IPS-NIHi7 (cell line): ENCODE measurements around the gene LINC00305.
A peak's percentile ranks its signal among the peaks of the same experiment; 100 is the strongest.

ENCODE experiments used
- DNase-seq: peaks from one replicate; pipeline ENCODE4 v3.0.0; 2012; ENCODE audit warnings: mixed read lengths; ENCODE audit errors: extremely low spot score

LINC00305 gene

DNA sequence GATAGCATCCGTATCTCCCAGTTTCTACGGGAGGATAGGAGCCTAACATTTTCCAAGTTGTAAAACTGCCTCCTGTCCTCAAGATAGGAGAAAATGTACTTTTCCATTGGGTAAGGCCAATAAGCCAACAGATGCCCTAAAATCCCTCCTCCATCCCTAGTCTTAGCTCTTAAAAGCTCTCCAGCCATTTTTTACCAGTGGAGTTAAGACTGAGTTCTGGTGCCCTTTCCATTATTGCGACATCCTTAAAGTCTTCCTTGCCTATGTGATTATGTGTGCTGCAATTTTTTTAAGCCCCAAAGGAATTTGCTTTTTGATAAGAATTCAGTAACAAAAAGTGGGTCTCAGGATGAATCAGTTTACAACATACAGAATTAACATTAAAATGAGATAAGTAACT lies 33.0 kb downstream of the LINC00305 start:
- no peak for DNase-seq

GRCh38 chr18:64111950-64112349 lies 36.9 kb downstream of the LINC00305 start:
- no peak for DNase-seq

DNA sequence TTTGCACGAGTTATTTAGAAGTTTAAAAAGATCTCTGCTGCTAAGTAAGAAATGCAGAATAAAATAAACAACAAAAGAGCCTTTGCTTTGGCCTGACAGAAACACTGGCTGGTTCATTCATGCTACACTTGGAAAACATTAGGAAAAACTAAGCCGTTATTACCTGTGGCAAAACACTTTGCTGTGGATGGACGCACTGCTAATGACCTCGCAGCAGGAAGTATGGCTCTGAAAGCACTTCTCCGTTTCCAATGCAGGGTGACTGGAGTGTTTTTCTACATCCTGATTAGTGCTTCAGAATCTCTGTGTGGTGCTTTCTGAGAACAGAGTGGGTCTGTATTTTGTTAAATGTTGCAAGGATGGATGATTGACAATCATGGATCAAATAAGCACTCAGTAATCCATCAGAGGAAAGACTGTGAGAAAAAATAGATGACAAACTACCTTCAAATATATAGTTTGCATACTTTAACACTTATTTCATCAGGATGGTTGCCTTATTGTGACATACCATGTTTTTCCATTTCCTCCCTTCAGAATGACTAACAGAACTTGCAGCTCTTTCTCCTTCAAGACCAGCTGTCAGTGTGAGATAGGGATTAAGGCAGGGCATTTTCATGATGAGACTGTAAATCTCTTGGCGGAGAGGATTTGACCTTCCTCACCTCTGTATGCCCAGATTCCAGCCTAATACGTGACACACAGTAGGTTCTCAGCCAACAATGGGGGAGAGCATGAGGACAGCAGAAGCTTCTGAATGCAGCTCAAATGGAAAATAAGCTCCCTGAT lies 38.0 kb downstream of the LINC00305 start:
- DNase-seq, result no peak

DNA sequence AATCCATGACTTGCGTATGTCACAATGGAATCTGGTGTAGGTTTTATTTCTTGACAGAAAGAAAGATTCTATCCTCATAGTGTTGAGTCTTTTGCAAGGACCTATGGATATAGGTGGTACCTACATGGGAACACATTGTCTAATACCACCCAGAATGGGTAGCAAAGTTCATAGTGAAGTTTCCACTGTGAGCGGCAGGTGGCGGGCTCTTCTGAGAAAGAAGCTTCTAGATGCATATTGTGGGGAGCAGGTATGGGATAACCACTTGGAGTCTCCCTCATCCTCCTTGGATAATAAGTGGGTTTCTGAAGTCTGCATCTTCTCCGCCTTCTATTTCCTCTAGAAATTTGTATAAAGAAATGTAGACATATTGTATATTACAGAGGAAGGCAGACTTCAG lies 44.9 kb downstream of the LINC00305 start:
- peak; percentile 25 for DNase-seq

DNA sequence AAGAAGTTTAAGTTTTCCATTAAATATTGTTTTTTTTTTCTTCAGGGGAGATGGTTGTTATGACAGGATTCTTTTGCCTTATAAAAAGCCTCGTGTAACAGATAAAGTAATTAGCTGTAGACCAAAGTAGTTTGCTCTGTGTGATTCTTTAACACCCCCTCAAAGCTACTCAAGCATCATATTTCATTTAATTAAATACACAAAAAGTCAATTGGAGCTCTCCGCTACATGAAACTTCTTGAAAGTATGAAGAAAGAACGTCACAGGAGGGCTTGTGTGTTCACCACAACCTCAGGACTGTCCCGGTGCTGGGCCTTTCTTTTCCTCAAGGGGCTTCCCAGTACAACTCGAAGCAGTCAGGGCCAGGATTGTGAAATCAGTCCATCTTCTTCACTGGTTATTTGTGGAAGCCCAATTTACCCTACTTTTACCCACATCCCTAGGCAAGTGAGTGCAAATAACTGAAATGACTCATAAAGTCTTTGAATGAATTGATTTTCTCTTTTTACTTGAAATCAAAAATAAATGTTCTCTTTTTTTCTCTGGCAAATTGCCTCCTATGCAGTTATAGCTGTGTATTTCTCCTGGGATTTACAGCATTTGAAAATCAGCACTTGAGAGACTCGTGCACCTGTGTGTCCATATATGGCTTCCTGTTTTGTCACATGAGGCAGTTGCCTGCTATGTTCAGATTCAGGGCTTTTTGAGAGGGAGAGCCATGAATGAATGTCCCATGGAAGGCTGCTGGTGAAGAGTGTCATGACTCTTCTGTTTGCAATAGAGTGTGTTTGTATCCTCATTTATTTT lies 48.6 kb downstream of the LINC00305 start:
- DNase-seq, result no peak

DNA sequence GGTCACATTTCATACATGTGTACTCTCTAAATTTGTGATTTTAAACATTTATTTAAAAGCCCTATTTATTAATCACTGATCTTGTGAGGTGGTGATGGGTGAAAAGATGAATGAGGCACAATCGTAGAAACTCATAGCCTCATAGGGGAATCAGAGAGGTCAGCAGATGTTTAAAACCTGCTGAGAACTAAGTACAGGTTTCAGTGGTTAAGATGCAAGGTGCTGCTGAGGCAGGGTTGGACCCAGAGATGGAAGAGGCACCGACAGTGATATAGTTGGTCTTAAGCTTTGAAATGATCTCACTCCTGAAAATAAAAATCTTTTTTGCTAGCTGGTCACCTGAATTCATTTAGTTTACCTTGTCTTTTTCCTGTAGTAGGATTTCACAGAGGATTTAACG lies 49.6 kb downstream of the LINC00305 start:
- DNase-seq, result no peak

DNA sequence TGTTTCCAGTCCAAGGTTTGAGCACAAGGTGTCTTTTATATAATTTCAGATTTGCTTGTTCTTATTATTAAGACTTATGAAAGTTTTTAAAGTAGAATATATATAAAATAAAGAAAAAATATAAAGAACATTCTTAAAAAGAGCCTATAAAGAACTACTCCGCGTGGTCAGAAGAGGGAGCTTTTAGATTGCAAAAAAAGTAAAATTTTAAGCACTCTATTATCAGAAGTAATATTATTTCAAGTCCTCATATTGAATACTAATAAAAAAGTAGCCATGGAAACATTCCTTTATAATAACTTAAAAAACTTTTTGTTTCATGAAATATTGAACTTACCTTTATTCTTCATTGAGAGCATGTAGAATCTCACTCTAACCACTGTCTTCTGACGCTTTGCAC lies 51.4 kb downstream of the LINC00305 start:
- no peak for DNase-seq

DNA sequence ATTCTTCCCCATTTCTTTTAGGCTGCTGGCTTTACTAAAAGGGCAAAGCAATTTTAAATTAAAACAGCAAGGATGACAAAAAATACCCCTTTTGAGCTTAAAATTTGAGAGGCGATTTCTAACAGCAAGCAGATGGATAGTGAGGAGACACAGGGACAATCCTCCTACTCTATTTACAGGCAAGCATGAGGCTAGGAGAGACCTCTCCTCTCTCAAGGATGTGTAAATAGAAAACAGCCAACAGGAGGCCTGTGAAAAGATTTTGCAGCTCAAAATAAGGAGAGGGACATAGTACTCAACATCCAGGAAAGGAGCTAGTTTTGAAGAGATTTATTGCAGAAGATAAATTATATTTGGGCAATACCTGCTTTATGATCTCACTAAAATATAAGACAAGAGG lies 53.8 kb downstream of the LINC00305 start:
- no peak for DNase-seq

DNA sequence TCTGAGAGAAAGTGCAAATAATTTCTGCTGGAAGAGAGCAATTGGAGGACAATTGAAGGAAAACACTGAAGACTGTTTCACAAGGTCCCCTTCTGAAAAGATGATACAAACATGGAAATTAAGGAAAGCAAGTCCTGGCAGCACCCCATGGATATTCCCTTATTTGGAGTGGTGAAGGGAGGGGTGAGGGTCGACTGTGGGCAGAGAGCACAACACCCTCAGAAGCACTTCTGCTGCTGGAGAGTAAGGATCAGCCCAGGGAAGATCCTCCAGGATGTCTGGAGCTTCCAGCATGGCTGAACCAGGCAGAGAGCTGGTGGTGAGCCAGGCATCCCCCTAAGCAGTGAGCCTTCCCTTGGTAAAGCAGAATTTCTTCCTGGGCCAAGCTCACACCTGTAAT lies 54.7 kb downstream of the LINC00305 start:
- DNase-seq, result peak; percentile 22

GRCh38 chr18:64091526-64091925 lies 57.4 kb downstream of the LINC00305 start:
- no peak for DNase-seq

DNA sequence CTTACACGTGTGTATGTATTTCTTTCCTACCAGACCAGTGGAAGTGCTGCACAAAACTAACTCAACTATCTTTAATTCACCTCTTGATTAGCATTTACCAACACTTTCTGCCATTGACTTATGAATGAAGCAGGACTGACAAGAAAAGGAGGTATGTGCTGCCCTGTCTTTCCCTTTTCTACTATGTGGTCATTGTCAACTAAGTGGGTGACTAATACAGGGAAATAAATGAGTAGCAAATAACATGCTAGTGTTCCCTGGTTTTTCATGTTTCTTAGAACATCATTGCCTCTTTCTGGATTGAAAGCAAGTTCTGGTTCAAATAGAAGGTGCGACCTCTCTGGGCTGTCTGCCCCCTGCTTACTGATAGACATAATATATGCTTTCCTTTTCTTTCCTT lies 58.0 kb downstream of the LINC00305 start:
- DNase-seq, result no peak

DNA sequence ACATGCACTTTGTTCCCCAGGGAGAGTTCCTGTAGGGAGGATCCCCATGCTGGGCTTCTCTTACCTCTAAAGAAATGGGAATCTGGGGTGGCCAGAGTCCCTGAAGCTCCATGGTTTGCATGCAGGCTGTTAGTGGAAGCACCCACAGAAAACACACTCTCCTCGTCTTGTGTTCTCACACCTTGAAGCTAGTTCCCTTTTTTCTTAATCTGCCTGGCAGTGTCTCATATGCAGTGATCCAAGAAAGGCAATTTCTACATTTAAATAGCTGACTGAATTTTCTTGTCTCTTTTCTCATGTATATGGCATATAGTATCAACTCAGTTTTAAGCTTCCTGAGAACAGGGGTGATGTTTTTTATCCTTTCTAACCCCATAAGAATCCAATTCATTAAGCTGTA lies 65.0 kb downstream of the LINC00305 start:
- no peak for DNase-seq

GRCh38 chr18:64082513-64082912 lies 66.4 kb downstream of the LINC00305 start:
- DNase-seq, result no peak

DNA sequence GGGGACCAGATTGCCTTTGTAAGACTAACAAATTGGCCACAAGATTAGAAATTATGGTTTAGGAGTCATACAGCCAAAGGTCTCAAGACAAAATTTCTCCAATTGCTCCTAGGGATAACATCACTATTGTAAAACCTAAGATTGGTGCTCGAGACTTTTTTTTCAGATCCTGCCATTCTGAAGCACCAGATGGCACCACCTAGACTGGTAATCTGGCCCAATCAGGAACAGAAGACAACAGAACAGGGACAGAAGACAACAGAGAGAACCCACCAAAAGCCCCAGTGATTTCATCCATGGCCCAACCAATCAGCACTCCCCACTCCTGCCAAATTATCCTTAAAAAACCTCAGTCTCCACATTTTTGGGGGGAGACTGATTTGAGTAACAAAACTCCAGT lies 66.8 kb downstream of the LINC00305 start:
- no peak for DNase-seq

- no peak for DNase-seq
These were observed 74.9 kb downstream of the LINC00305 start for GRCh38 chr18:64073971-64074370.

GRCh38 chr18:64055019-64055418 lies 93.9 kb downstream of the LINC00305 start:
- DNase-seq, result no peak

DNA sequence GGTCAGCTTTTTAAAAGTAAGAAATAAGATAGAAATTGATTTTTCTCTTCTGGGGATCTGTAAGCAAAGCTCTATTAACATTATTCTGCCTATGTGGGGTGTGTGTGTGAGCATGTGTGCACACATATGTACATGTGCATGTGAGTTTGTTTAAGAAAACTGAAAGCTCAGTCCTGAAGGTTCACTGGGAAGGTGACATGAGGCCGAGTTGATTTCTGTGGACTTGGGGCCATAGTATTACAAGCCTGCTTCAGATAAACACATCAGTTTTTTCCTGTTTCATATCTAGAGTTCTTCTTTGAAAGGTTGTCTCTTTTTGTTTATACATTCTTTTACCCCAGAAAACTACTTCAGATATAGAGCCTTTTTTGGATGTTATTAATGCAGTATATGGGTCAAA lies 95.6 kb downstream of the LINC00305 start:
- DNase-seq, result no peak

DNA sequence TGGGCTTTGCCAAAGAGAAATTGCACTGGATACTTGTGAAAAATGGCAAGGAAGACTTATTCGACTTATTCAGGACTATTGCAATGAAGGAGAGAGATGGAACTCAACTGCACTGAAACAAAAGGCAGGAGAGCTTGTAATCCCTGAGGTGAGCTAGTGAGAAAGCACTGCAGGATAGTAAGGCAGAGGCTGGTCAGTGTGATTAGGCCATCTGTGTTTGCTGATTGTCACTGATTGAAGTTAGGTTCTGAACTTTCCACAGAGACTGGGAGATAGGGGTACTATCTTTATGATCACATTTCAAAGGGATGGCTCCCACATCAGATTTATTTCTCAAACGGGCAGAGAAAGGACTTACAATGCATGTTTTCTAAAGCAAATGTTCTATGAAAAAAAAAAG lies 96.1 kb downstream of the LINC00305 start:
- DNase-seq, result no peak

- DNase-seq, result no peak
These were observed 104.3 kb downstream of the LINC00305 start for GRCh38 chr18:64044616-64045015.

GRCh38 chr18:64042728-64043358 lies 106.0 kb downstream of the LINC00305 start:
- DNase-seq, result no peak

GRCh38 chr18:64037812-64038414 lies 111.0 kb downstream of the LINC00305 start:
- DNase-seq, result peak; percentile 68

DNA sequence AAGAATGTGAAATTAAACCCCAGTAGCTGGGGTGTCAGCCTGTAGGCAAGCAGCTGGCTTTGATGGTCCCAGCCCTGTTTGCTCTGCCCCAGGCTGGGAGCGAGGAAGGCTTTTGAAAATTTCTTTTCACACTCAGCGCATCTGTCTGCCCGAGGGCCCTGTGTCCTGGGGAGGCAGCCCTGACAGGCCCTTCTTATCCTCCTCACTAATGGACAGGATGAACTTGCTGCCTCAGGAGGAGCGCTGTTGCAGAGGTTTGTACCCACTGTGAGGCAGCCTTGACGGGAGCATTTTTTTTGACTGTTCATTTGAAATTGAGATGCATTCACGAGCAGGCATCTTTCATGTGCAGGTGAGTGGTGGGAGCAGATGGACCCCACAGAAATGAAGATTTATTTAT lies 116.6 kb downstream of the LINC00305 start:
- DNase-seq, result peak; percentile 15
